HG03196 (cell line): ENCODE measurements around the gene DGKZ.

Experiments used
- ATAC-seq: cut with Tn5 transposase; IDR thresholded peaks from one replicate; pipeline ENCODE4 v1.9.1; 2021; ENCODE audit not compliant: unreplicated experiment

Gene DGKZ

DNA sequence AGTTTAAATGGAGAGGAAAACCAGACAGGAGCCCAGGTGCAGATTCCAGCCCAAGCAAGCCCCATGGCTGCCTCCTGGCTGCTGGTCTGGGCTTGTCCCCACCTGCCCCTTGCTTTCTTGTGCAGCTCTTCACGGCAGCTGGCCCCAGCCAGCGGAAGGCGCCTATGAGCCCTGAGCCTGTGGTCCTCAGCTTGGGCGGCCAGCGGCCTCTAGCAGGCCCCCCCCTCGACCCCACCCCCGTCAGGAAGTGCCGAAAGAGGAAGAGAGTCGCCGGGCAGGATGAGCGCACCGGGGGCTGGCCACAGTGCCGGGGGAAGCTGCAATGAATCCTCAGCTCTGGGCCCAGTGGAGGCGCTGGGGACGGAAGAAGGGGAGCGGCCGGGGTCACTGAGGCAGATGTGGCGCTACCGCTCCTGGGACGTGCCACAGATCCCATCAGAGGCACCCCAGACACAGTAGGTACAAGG is 2.1 kb upstream of the DGKZ start:
- ATAC-seq = no peak

DNA sequence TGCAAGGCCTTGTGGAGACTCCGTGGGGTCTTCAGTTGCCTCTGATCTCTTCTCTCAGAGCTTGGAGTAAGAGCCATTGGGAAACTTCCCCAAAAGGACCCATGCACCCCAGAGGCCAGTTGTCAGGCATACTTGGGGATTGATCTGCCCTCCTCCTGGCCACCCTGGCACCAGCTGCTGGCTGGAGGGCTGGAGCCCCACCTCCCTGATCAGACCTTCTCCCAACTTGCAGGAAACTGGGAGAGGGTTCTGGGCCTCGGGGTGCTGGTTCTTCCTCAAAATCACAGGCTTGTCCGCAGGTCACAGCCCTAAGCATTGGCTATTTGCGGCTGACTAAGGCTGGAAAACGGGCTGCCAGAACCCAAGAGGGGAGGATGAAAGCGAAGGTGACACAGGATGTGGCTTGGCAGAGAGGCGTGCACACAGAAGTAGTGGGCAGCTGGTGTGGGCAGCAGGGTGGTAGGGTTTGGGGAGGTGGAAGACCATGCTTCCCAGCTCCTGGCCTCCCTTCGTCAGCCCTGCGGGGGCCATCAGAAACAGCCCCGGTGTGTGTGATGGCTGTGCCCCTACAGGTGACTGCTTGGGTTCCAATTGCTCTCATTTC is 1.3 kb upstream of the DGKZ start:
- no peak for ATAC-seq

- ATAC-seq = no peak
These were observed 511 bp downstream of the DGKZ start for GRCh38 chr11:46347637-46348311.

GRCh38 chr11:46348566-46349401 is 1.5 kb downstream of the DGKZ start:
- peak; percentile 28 for ATAC-seq

DNA sequence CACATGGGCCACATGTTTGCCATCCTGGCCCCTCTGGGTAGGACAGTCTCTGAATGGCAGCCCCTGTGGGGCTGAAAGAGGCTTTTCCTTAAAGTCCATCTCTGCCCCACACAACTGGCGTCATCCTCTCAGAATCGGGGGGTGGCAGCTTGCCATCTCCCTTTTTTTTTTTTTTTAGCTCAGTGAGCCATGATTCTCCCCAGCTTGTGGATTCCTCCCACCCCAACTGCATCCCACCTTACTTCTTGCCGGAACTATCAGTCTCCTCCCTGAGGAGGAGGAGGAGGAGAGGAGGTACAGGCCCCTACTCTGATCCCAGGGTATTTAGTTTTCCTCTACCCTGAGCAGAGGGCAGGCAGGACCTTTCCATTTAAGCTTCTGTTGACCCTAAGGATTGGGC is 3.4 kb downstream of the DGKZ start:
- no peak for ATAC-seq

DNA sequence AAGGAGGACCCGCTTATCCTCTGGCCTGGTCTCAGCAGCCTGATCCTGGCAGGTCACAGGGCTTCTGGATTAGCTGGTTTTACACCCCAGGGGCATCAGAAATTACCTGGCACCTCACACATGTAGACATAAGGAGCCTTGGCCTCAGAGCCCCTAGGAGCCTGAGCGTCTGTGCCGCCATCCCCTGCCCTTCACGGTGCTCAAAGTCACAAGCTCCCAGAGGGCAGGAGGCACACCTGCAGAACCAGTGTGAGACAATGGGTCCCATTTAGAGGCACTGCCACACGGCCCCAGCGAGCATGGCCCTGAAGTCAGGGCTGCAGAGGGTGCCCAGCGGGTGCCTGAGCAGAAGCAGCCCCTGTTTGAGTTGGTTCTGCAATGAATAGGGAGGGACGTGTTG is 3.9 kb downstream of the DGKZ start:
- no peak for ATAC-seq

- no peak for ATAC-seq
These were observed 4.3 kb downstream of the DGKZ start for GRCh38 chr11:46351606-46352005.

DNA sequence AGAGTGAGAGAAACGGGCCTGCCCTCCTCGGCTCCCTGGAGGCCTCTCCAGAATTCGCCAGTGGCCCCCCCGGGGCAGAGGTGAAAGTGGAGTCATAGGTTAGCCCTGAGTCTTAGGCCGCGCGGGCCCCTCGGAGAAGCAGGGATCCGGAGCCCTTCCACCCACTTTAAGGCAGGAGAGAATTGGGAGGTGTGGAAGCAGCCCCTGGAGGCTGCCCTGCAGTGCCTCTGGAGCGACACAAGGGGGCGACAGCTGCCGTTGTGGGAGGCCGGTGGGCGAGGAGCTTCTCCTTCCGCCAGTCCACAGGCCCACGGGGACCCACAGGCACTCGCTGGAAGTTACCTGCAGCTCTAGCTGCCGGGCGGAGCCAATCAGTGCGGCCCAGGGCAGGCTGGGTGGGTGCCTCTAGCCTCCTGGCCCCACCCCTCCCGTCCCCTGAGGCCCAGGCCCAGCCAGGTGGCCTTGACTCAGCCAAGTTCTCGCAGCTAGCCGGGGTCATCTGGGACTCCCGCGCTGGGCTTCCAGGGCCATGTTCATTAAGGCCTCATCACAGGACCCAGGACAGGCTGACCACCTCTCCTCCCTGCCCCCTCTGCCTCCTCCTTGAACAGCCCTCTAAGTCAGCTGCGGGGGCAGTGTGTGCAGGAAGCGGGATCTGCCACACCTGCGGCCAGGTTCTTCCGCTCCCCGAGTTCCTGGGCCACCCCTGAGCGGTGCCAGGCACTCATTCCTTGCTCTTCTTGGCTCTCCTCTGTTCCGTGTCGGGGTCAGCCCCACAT is 5.0 kb downstream of the DGKZ start:
- ATAC-seq = no peak

DNA sequence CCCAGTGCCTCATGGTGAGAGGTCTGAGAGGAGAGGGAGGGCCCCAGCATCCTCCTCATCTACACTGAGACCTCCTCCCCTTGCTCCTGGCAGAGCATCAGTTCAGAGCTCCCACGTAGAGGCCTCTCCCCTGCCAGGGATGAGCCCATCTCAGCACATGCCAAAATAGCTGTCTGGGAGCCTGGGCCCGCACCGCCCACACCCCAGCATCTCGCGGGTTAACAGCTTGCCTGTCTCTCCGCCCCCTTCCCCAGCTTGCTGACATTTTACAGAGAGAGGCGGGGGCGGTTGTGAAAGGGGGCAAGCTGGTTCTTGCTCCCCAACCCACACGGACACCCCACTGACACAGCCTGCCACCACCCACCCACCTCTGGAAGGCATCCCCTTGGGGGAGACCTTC is 6.4 kb downstream of the DGKZ start:
- ATAC-seq = no peak

GRCh38 chr11:46356924-46357482 is 9.7 kb downstream of the DGKZ start:
- ATAC-seq = no peak

- no peak for ATAC-seq
These were observed 10.2 kb downstream of the DGKZ start for GRCh38 chr11:46357483-46357936.

- ATAC-seq = no peak
These were observed 12.7 kb downstream of the DGKZ start for GRCh38 chr11:46359953-46360352.

DNA sequence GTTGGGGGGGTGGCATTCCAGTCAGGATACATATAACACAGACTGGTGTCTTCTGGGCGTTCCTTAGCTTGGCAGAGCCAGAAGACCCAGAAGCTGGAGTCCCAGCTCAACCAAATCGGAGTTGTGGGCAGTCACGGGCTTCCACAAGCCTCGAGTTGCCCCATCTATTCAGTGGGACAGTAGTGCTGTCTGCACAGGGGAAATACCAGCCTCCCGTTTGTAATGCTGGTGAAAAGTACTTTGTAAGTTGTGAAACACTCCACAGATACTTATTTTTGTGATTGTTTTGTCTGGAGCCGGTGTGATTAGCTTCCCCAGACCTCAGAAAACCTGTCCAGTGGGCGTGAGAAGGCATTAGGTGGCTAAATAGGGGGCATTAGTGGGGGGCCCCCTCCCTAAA is 13.6 kb downstream of the DGKZ start:
- ATAC-seq = no peak

GRCh38 chr11:46361283-46362155 is 14.3 kb downstream of the DGKZ start:
- peak; percentile 81 for ATAC-seq

GRCh38 chr11:46362156-46363030 is 15.1 kb downstream of the DGKZ start:
- ATAC-seq = no peak

GRCh38 chr11:46363031-46363407 is 15.8 kb downstream of the DGKZ start:
- no peak for ATAC-seq

DNA sequence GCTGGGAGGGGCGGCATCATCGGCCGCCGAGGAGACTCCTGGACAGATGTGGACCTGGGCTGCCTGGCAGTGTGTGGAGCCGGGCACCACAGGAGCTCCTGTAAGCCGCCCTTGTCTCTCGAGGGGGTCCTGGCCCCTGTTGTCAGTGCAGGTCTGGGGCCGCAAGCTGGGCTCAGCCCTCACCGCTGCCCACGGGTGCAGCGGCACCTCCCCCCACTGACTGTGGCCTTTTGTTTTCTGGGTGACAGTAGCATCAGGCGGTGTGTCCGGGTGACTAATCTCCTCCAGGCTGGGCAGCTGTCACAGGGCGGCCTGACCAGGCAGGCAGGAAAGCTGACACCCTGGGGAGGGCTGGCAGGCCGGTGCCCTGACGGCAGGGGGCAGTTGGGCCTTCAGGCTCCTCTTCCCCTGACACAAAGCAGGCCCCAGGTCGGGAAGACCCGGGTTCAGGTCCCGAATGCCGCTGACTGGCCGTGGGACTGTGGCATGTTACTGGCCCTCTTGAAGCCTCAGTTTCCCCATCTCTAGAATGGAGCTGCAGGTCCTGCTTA is 16.3 kb downstream of the DGKZ start:
- ATAC-seq = no peak

DNA sequence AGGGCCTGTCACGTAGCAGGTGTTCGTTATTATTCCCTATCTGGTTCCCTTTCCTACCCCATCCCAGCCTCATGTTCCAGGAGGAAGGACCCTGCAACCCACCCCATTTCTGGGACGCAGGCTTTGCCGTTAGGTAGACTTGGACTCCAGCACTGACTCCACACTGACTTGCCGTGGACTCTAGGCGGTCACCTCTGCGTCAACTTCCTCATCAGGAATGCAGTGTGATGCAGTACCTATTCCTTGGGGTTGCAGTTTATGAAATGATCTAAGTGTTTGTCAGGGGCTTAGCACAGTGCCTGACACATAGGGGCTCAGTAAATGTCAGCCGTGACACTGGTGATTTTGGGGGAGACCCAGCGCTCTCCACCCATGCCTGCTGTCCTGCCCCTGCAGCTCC is 16.8 kb downstream of the DGKZ start:
- ATAC-seq = no peak

- no peak for ATAC-seq
These were observed 17.5 kb downstream of the DGKZ start for GRCh38 chr11:46364791-46365190.
